Stomach (tissue), 19 donors: ENCODE results near the gene KBTBD12. TPM values are rescaled to one million over a fixed set of nuclear protein-coding genes. Genes with fewer than 3 reads are reported as not detected.
A peak's percentile ranks its signal among the peaks of the same experiment; 100 is the strongest.

Experiments used
- DNase-seq, 2 donors: peaks; one replicate each; pipeline versions ENCODE4 v3.0.0 to v3.0.0-alpha.2; 2013 to 2019
- H3K27ac ChIP-seq, 5 donors: fragments of 200-600 bp in 4 of 5; sonication (generic) in 4 of 5; one replicate each; pipeline ENCODE4 v1.5.1; 2013 to 2019; ENCODE audit warnings: mild to moderate bottlenecking in 1 of 5, moderate library complexity in 1 of 5
- H3K27me3 ChIP-seq, 3 donors: fragments of 200-600 bp; sonication (generic); one replicate each; pipeline ENCODE4 v1.5.1; 2017 to 2019; ENCODE audit warnings: mixed run types in 1 of 3
- H3K36me3 ChIP-seq, 4 donors: fragments of 200-600 bp; sonication (generic); 1 replicate in 3 of 4; 2 replicates in 1 of 4; pipeline ENCODE4 v1.5.1; 2016 to 2019
- H3K4me1 ChIP-seq, 4 donors: fragments of 200-600 bp; sonication (generic); one replicate each; pipeline ENCODE4 v1.5.1; 2016 to 2019
- H3K4me3 ChIP-seq, 4 donors: fragments of 200-600 bp; sonication (generic) in 3 of 4; one replicate each; pipeline ENCODE4 v1.5.1; 2016 to 2019; ENCODE audit warnings: mild to moderate bottlenecking in 1 of 4
- H3K9me3 ChIP-seq, 4 donors: fragments of 200-600 bp; sonication (generic); one replicate each; pipeline ENCODE4 v1.5.1; 2016 to 2019
- EP300 ChIP-seq: sonication (generic); formaldehyde crosslinking; IDR thresholded peaks from one replicate; pipeline ENCODE4 v1.6.1; 2017; ENCODE audit warnings: antibody characterized with exemption
- POLR2A ChIP-seq, 4 donors: fragments of 450-650 bp; IDR thresholded peaks; one replicate each; pipeline ENCODE4 v1.6.1; 2016; ENCODE audit warnings: antibody characterized with exemption in 4 of 4, control low read depth in 2 of 4, mild to moderate bottlenecking in 1 of 4, moderate library complexity in 1 of 4
- POLR2AphosphoS5 ChIP-seq, 3 donors: sonication (generic); formaldehyde crosslinking; IDR thresholded peaks; one replicate each; pipeline ENCODE4 v1.6.1; 2016; ENCODE audit warnings: antibody characterized with exemption in 3 of 3
- WGBS, 5 donors: extraction: QIAGEN DNeasy Blood & Tissue Kit in 3 of 5; methylation state at CpG; one replicate each; pipeline versions ENCODE4 v1.1.5 to v1.1.7; 2013 to 2018; 5-methylcytosine and 5-hydroxymethylcytosine counted together
- intact Hi-C: fragments of 100-400 bp; cut with DNase I; formaldehyde crosslinking; loops from one replicate; pipeline ENCODE4 v1.15.1; 2023; ENCODE audit warnings: low total_unique reads
- long read RNA-seq, 10 donors: transcript quantifications; one replicate each; lab custom pipeline, GENCODE V29; 2026
- polyA plus RNA-seq, 3 donors: library from polyadenylated mRNA; stranded (reverse); fragments of 200-250 nt; gene quantifications; one replicate each; pipeline ENCODE4 v1.2.3, GENCODE V29; 2013
- total RNA-seq, 5 donors: library from RNA; depleted of rRNA; stranded (reverse); fragments of >200 nt; gene quantifications; one replicate each; pipeline versions ENCODE4 v1.1.0 to v1.2.3, GENCODE V29; 2014 to 2016
- TF ChIP-seq, protein P1 (sequence below), 7 experiments: fragments of 450-650 bp in 4 of 7; fragments of 200-600 bp in 3 of 7; sonication (generic) in 3 of 7; IDR thresholded peaks; one replicate each; pipeline ENCODE4 v1.5.1; 2016 to 2019; ENCODE audit warnings: antibody characterized with exemption in 7 of 7, control low read depth in 2 of 7, mild to moderate bottlenecking in 1 of 7
- donor health status: healthy with polysubstance abuse.
- donor health status: Bipolar disorder and iron deficiency.
- donor health status: healthy.

KBTBD12 gene, protein sequence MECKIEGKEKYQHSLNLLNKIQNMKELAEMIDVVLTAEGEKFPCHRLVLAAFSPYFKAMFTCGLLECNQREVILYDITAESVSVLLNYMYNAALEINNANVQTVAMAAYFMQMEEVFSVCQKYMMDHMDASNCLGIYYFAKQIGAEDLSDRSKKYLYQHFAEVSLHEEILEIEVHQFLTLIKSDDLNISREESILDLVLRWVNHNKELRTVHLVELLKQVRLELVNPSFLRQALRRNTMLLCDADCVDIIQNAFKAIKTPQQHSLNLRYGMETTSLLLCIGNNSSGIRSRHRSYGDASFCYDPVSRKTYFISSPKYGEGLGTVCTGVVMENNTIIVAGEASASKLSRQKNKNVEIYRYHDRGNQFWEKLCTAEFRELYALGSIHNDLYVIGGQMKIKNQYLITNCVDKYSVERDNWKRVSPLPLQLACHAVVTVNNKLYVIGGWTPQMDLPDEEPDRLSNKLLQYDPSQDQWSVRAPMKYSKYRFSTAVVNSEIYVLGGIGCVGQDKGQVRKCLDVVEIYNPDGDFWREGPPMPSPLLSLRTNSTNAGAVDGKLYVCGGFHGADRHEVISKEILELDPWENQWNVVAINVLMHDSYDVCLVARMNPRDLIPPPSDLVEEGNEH
- total RNA-seq (10 to 100 TPM in 1 of 5 donors, 1 to 10 TPM in 4; 1.4 to 10.3 (median 1.9) TPM), polyA plus RNA-seq (1 to 10 TPM in 1 of 3 donors, under 1 TPM in 2; 0.46 to 1.1 (median 0.75) TPM)
- long read RNA-seq, donor 1, full-length matches to known transcripts: 1 of 1 reads
- long read RNA-seq, donor 1, partial matches to known transcripts: 0 of 1 reads
- long read RNA-seq, donor 1, other reads (novel, unspliced or antisense): 0 of 1 reads
- long read RNA-seq, donor 2: 0 reads
- long read RNA-seq, donor 3: 0 reads
- long read RNA-seq, donor 4: 0 reads
- long read RNA-seq, donor 5: 0 reads
- long read RNA-seq, donor 6: 0 reads
- long read RNA-seq, donor 7: 0 reads
- long read RNA-seq, donor 8: 0 reads
- long read RNA-seq, donor 9: 0 reads
- long read RNA-seq, donor 10: 0 reads

DNA sequence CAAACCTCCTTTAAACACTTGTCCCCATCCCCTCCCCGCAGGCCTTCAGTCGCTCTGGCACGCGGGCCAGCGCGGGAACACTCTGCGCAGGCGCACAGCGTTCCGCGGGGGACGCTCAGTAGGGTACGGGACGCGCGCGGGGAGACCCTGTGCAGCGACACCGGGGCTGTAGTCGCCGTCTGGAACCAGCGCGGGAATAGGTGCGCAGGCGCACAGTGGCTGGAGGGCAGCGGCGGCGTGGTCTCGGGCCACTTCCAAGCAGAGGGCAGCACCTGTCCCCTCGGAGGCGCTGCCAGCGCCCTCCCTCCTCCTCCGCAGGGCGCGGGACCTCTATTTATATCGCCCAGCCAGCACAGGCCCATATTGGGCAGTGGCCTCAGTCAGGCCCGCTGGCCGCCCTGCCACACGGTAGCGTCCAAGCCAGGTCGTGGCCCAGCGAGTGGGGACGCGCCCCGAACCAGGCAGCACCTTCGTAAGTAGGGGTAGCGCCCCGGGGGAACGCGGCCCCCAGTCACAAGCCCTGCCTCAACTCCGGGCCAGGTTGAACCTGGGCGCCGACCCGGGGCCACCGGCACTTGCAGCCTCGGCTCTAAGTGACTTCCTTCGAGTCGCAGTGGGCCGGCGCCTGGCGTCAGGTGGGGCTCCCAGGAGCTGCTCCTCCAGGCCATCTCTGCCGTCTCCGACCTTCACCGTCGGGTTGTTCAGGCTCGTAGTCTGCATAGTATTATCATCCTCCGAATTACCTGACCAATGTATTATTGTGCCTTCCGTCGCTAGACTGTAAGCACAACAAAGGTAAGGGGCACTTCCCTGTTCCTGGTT lies at the start of gene KBTBD12:
TSS of gene KBTBD12 (plus strand) at position 118 of the 822 bp plus-strand sequence. CDS start 7,830 bp downstream, outside the sequence.
- H3K27ac ChIP-seq: peak within 1 kb of the TSS; percentile 75 to 91 (median 80)
- peaks cover 0 to 18% (median 8%) of the 10 kb centered on the region in 3 donors for H3K27me3 ChIP-seq
- DNase-seq: peak; percentile 34 to 72
- WGBS, 5 donors: 18 to 29% (median 21%) methylated on average over 26 to 69 of the region's 69 CpGs
- no peaks in the 10 kb centered on the region for H3K9me3 ChIP-seq
- peaks cover 13 to 54% (median 28%) of the 10 kb centered on the region in 4 donors for H3K4me1 ChIP-seq
- TF ChIP-seq POLR2A (IDR thresholded peaks at IDR 0.05): no peak
- peak in 2 of 3 donors; percentile 5 to 33 for TF ChIP-seq POLR2AphosphoS5 (IDR thresholded peaks at IDR 0.05)
- no peaks in the 10 kb centered on the region for H3K36me3 ChIP-seq
- peak within 1 kb of the TSS; percentile 43 to 56 (median 51) for H3K4me3 ChIP-seq
- intact Hi-C loops: no loop called here

DNA sequence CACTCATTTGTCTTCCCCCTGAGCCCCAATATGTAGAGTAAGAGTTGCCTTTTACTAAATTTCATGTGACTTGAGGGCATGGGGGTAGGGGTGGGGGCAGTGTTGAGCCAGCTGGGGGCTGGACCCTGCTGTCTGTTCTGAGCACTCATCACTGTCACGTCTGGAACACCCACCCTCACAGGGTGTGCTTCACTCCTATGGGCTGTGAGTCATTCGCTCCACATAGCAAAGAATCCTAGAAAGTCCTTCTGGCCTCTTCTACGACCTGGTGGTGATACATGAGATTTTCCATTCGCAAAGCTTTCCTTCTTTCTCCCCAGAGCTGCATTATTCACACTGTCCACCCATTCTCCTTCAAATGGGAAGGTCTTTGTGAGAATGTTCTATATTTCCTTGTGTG lies 49.1 kb upstream of the KBTBD12 start:
- Histone ChIP-seq H3K4me1 (no peaks in the 10 kb centered on the region), H3K36me3 (no peaks in the 10 kb centered on the region), H3K9me3 (no peaks in the 10 kb centered on the region), H3K27me3 (no peaks in the 10 kb centered on the region), H3K4me3 (no peak overlapping the region), H3K27ac (no peak overlapping the region)
- no peak for DNase-seq
- intact Hi-C loops: no loop called here
- TF ChIP-seq POLR2A (IDR thresholded peaks at IDR 0.05) (no peak), POLR2AphosphoS5 (IDR thresholded peaks at IDR 0.05) (no peak), EP300 (no peak)
- TF ChIP-seq, protein P1, sequence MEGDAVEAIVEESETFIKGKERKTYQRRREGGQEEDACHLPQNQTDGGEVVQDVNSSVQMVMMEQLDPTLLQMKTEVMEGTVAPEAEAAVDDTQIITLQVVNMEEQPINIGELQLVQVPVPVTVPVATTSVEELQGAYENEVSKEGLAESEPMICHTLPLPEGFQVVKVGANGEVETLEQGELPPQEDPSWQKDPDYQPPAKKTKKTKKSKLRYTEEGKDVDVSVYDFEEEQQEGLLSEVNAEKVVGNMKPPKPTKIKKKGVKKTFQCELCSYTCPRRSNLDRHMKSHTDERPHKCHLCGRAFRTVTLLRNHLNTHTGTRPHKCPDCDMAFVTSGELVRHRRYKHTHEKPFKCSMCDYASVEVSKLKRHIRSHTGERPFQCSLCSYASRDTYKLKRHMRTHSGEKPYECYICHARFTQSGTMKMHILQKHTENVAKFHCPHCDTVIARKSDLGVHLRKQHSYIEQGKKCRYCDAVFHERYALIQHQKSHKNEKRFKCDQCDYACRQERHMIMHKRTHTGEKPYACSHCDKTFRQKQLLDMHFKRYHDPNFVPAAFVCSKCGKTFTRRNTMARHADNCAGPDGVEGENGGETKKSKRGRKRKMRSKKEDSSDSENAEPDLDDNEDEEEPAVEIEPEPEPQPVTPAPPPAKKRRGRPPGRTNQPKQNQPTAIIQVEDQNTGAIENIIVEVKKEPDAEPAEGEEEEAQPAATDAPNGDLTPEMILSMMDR (IDR thresholded peaks at IDR 0.05): no peak
- 74 to 80% (median 77%) methylated on average over 4 of the region's 4 CpGs for WGBS, 5 donors

DNA sequence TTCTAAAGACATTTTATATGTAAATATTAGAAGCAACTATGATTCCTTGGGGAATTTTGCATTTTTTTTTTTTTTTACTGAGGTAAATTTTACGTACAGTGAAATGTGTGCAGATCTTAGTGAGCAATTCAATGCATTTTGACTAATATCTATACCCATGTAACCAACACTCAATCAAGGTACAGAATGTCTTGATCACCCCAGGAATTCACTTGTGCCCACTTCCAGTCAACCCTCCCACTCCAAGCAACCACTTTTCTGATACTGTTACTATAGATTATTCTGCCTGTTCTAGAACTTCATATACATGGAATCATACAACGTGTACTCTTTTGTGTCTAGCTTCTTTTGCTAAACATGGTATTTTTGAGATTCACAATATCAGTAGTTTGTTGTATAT lies 47.6 kb upstream of the KBTBD12 start:
- no peaks in the 10 kb centered on the region for H3K27me3 ChIP-seq
- no peaks in the 10 kb centered on the region for H3K36me3 ChIP-seq
- no peaks in the 10 kb centered on the region for H3K4me1 ChIP-seq
- H3K9me3 ChIP-seq: no peaks in the 10 kb centered on the region
- no peak overlapping the region for H3K27ac ChIP-seq
- intact Hi-C loops: no loop called here
- TF ChIP-seq POLR2A (IDR thresholded peaks at IDR 0.05) (no peak), POLR2AphosphoS5 (IDR thresholded peaks at IDR 0.05) (no peak), EP300 (no peak)
- TF ChIP-seq, protein P1 (IDR thresholded peaks at IDR 0.05): no peak
- no peak overlapping the region for H3K4me3 ChIP-seq
- DNase-seq: no peak
- WGBS, 5 donors: 86 to 91% (median 89%) methylated on average over 2 of the region's 2 CpGs

DNA sequence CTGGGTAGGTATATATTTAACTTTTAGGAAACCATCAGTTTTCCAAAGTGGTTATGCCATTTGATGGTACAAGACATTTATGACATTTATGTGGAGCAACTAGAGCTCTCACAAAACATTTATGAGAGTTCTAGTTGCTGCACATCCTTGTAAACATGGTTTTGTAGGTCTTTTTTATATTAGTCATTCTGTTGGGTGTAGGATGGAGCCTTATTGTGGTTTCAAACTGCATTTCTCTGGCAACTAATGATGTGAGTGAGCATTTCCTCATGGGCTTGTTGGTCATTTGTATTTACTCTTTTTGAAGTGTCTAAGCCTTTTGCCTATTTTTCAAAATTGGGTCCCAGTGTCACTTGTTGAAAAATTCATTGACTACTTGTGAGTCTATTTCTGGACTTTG lies 47.0 kb upstream of the KBTBD12 start:
- Histone ChIP-seq H3K4me1 (no peaks in the 10 kb centered on the region), H3K36me3 (no peaks in the 10 kb centered on the region), H3K4me3 (no peak overlapping the region), H3K9me3 (no peaks in the 10 kb centered on the region), H3K27me3 (no peaks in the 10 kb centered on the region), H3K27ac (no peak overlapping the region)
- no peak for TF ChIP-seq POLR2A (IDR thresholded peaks at IDR 0.05)
- no peak for TF ChIP-seq POLR2AphosphoS5 (IDR thresholded peaks at IDR 0.05)
- no peak for TF ChIP-seq EP300
- TF ChIP-seq, protein P1 (IDR thresholded peaks at IDR 0.05): no peak
- intact Hi-C loops: no loop called here
- no peak for DNase-seq
